Panc1 (cell line): Measurements from ENCODE around the gene IWS1. TPM values are rescaled to one million over a fixed set of nuclear protein-coding genes. Genes with fewer than 3 reads are reported as not detected.

Experiments
- ATAC-seq: fragments of 200-7000 bp; cut with Tn5 transposase; 2 replicates; pipeline ENCODE4 v1.9.1; 2020; ENCODE audit warnings: mild to moderate bottlenecking, moderate library complexity
- BruUV-seq: library from RNA; stranded (reverse); fragments of 400-500 nt; replicated peaks from 2 replicates; lab custom pipeline; 2021; lab: Mats Ljungman, UMichigan
- CTCF ChIA-PET: fragments of 300-600 bp; sonication (Branson Sonifier 250); formaldehyde crosslinking; loops from one replicate; lab custom pipeline; 2022; ENCODE audit warnings: antibody characterized with exemption; lab: Charles Lee
- POLR2A ChIA-PET: fragments of 300-600 bp; sonication (Branson Sonifier 250); formaldehyde crosslinking; loops from one replicate; lab custom pipeline; 2022; ENCODE audit warnings: antibody characterized with exemption; lab: Charles Lee
- DNase-seq: peaks from one replicate; pipeline ENCODE4 v3.0.0-alpha.2; 2010; ENCODE audit warnings: low read depth, low spot score
- H3K27ac ChIP-seq: 2 replicates; pipeline ENCODE4 v1.5.1; 2011; ENCODE audit warnings: mild to moderate bottlenecking, low read length, inconsistent platforms
- H3K27me3 ChIP-seq: fragments of 200-500 bp; sonication (Bioruptor generic); 2 replicates; pipeline ENCODE4 v1.6.0; 2014; ENCODE audit warnings: low read length, inconsistent platforms; ENCODE audit not compliant: control insufficient read depth, insufficient read depth
- H3K36me3 ChIP-seq: fragments of 200-500 bp; sonication (Bioruptor generic); 2 replicates; pipeline ENCODE4 v1.5.1; 2014; ENCODE audit warnings: inconsistent platforms, mild to moderate bottlenecking, low read length, moderate library complexity; ENCODE audit not compliant: control insufficient read depth, insufficient read depth
- H3K4me1 ChIP-seq: 2 replicates; pipeline ENCODE4 v1.5.1; 2011; ENCODE audit warnings: inconsistent platforms, mild to moderate bottlenecking, low read length, moderate library complexity; ENCODE audit not compliant: control insufficient read depth, insufficient read depth
- H3K4me3 ChIP-seq, 2 experiments: 2 replicates each; pipeline ENCODE4 v1.5.1; 2011 to 2012; ENCODE audit warnings: low read depth in 2 of 2, low read length in 2 of 2, mild to moderate bottlenecking in 2 of 2, inconsistent platforms in 1 of 2, moderate library complexity in 1 of 2
- H3K9me3 ChIP-seq: fragments of 200-500 bp; sonication (Bioruptor generic); 2 replicates; pipeline ENCODE4 v1.5.1; 2014; ENCODE audit warnings: low read depth, mild to moderate bottlenecking, inconsistent platforms, low read length, moderate library complexity; ENCODE audit not compliant: control insufficient read depth, insufficient read depth
- CTCF ChIP-seq: fragments of 450-650 bp; IDR thresholded peaks from 2 replicates; pipeline ENCODE4 v1.5.1; 2017; ENCODE audit warnings: mild to moderate bottlenecking
- POLR2AphosphoS5 ChIP-seq: IDR thresholded peaks from 2 replicates; pipeline ENCODE4 v1.6.1; 2012; ENCODE audit warnings: mild to moderate bottlenecking, low read depth, low read length, moderate library complexity
- REST ChIP-seq, 2 experiments: IDR thresholded peaks; 2 replicates each; pipeline ENCODE4 v1.6.1; 2011 to 2012; ENCODE audit warnings: low read depth in 2 of 2, control low read depth in 1 of 2, low read length in 1 of 2, mild to moderate bottlenecking in 1 of 2, moderate library complexity in 1 of 2; ENCODE audit not compliant: insufficient read depth in 1 of 2
- SIN3A ChIP-seq: IDR thresholded peaks from 2 replicates; pipeline ENCODE4 v1.6.1; 2012; ENCODE audit warnings: low read depth, mild to moderate bottlenecking, low read length, moderate library complexity, borderline replicate concordance; ENCODE audit not compliant: insufficient read depth
- TCF7L2 ChIP-seq: IDR thresholded peaks from 2 replicates; pipeline ENCODE4 v1.6.1; 2011; ENCODE audit warnings: mild to moderate bottlenecking, low read depth, low read length, inconsistent platforms
- in situ Hi-C: cut with HindIII; loops from 2 replicates; pipeline ENCODE4 v1.10.0; 2016; ENCODE audit warnings: low sequenced_read_pairs, low pct_unique_long_range_greater_than_20kb
- intact Hi-C: fragments of 100-400 bp; cut with micrococcal nuclease; formaldehyde crosslinking; loops from one replicate; pipeline ENCODE4 v1.10.0; 2022; ENCODE audit not compliant: unreplicated experiment
- total RNA-seq: library from RNA; stranded (reverse); gene quantifications from one replicate; pipeline ENCODE4 v1.2.1, GENCODE V29; 2021; ENCODE audit not compliant: unreplicated experiment

The IWS1 gene
- total RNA-seq, 1 experiment from 2014 or later = 48.6 TPM

- BruUV-seq = no TSS peak
- ATAC-seq (no peak), DNase-seq (no peak)
- in situ Hi-C loops = no loop called here
- TF ChIP-seq CTCF = no peak
- no peak for TF ChIP-seq TCF7L2
- no peak for TF ChIP-seq SIN3A
- TF ChIP-seq POLR2AphosphoS5 = no peak
- TF ChIP-seq REST (IDR thresholded peaks at IDR 0.05; ENCODE audit: insufficient read depth in 1 of 2, low read depth in 2 of 2, low read length in 1 of 2) = no peak
- ChIA-PET POLR2A (no interaction called here), CTCF (no interaction called here)
- H3K36me3 ChIP-seq = peaks cover 12% of the 10 kb centered on the region; the same call in 1 of the 2 replicates
- H3K4me3 ChIP-seq = no peak overlapping the region
- H3K27ac ChIP-seq = no peak overlapping the region
- no peaks in the 10 kb centered on the region for H3K9me3 ChIP-seq
- peaks cover 41% of the 10 kb centered on the region for H3K4me1 ChIP-seq
- intact Hi-C loops = no loop called here
- H3K27me3 ChIP-seq = no peaks in the 10 kb centered on the region
Observed at GRCh38 chr2:127512362-127512761, 13.9 kb downstream of the IWS1 start.

GRCh38 chr2:127511917-127512316 lies 14.4 kb downstream of the IWS1 start:
- ChIA-PET POLR2A (interaction anchor here (0.6 kb wide), 1 partner anchor 67 kb away, joined by 3 read pairs; no protein-coding TSS in a partner anchor), CTCF (no interaction called here)
- no peak for DNase-seq
- no peaks in the 10 kb centered on the region for H3K27me3 ChIP-seq
- H3K4me1 ChIP-seq = peaks cover 46% of the 10 kb centered on the region
- no peak overlapping the region for H3K27ac ChIP-seq
- no peaks in the 10 kb centered on the region for H3K9me3 ChIP-seq
- H3K36me3 ChIP-seq = peaks cover 10% of the 10 kb centered on the region; the same call in 1 of the 2 replicates
- in situ Hi-C loops (no loop called here), intact Hi-C loops (no loop called here)
- TF ChIP-seq CTCF = no peak
- TF ChIP-seq TCF7L2 = no peak
- TF ChIP-seq POLR2AphosphoS5 = no peak
- no peak for TF ChIP-seq SIN3A
- TF ChIP-seq REST (IDR thresholded peaks at IDR 0.05; ENCODE audit: insufficient read depth in 1 of 2, low read depth in 2 of 2, low read length in 1 of 2) = no peak
- no TSS peak for BruUV-seq
- H3K4me3 ChIP-seq = no peak overlapping the region
- no peak for ATAC-seq
